Stimulated activated CD8-positive, alpha-beta memory T cell treated with anti-CD3 and anti-CD28 coated beads, Interleukin-15, amount 100 ng/mL, for 48 hours (primary cell): ENCODE data around the gene GPR153.

Experiments used
- DNase-seq, 2 donors: peaks; one replicate each; pipeline ENCODE4 v3.0.0-alpha.2; 2020; ENCODE audit warnings: low read depth in 2 of 2

The GPR153 gene

GRCh38 chr1:6269720-6270400 lies 9.0 kb upstream of the GPR153 start:
- DNase-seq, result no peak

GRCh38 chr1:6269296-6269695 lies 8.4 kb upstream of the GPR153 start:
- DNase-seq, result no peak

GRCh38 chr1:6268415-6268814 lies 7.5 kb upstream of the GPR153 start:
- DNase-seq, result no peak

- DNase-seq, result no peak
Measured at GRCh38 chr1:6267686-6268322, 6.9 kb upstream of the GPR153 start.

- DNase-seq, result no peak
Measured at GRCh38 chr1:6266641-6267040, 5.7 kb upstream of the GPR153 start.

- no peak for DNase-seq
Measured at GRCh38 chr1:6265151-6265550, 4.3 kb upstream of the GPR153 start.

- DNase-seq, result no peak
Measured at GRCh38 chr1:6263716-6264115, 2.8 kb upstream of the GPR153 start.

GRCh38 chr1:6262555-6263420 lies 1.9 kb upstream of the GPR153 start:
- no peak for DNase-seq

- DNase-seq, result no peak
Measured at GRCh38 chr1:6261615-6261995, 707 bp upstream of the GPR153 start.

GRCh38 chr1:6260433-6260934 lies 414 bp downstream of the GPR153 start:
- DNase-seq, result no peak

GRCh38 chr1:6259491-6260362 lies 1.2 kb downstream of the GPR153 start:
- peak; percentile 72 to 73 for DNase-seq

- DNase-seq, result no peak
Measured at GRCh38 chr1:6258675-6259074, 2.2 kb downstream of the GPR153 start.

- DNase-seq, result no peak
Measured at GRCh38 chr1:6257541-6258069, 3.3 kb downstream of the GPR153 start.

GRCh38 chr1:6256645-6257044 lies 4.3 kb downstream of the GPR153 start:
- DNase-seq, result no peak

GRCh38 chr1:6254691-6255090 lies 6.2 kb downstream of the GPR153 start:
- no peak for DNase-seq

- no peak for DNase-seq
Measured at GRCh38 chr1:6253380-6253779, 7.5 kb downstream of the GPR153 start.

- DNase-seq, result no peak
Measured at GRCh38 chr1:6252374-6252710, 8.6 kb downstream of the GPR153 start.

GRCh38 chr1:6251681-6252373 lies 9.1 kb downstream of the GPR153 start:
- DNase-seq, result no peak

- DNase-seq, result no peak
Measured at GRCh38 chr1:6251233-6251632, 9.7 kb downstream of the GPR153 start.

- DNase-seq, result no peak
Measured at GRCh38 chr1:6249739-6250689, 10.9 kb downstream of the GPR153 start.
